HCEC 1CT (cell line): ENCODE data around the gene CAMLG.

Experiments
- DNase-seq: peaks from one replicate; pipeline ENCODE4 v3.0.0-alpha.2; 2017

The CAMLG gene

GRCh38 chr5:134784241-134784920, 46.0 kb downstream of the CAMLG start:
- no peak for DNase-seq

- no peak for DNase-seq
Observed at GRCh38 chr5:134784946-134785620, 46.7 kb downstream of the CAMLG start.

DNA sequence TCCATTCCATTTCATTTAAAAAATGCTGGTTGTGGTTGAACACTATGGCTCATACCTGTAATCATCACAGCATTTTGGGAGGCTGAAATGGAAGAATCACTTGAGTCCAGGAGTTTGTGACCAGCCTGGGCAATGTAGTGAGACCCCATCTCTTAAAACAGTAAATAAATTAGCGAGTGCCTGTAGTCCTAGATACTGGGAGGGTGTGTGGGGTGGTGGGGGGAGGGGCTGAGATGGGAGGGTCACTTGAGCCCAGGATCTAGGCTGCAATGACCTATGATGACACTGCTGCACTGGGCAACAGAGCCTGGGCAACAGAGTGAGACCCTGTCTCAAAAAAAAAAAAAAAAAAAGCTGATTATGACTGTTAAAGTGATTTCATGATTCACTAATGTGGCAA, 49.3 kb downstream of the CAMLG start:
- DNase-seq, result no peak

GRCh38 chr5:134791580-134791979, 53.2 kb downstream of the CAMLG start:
- DNase-seq, result no peak

DNA sequence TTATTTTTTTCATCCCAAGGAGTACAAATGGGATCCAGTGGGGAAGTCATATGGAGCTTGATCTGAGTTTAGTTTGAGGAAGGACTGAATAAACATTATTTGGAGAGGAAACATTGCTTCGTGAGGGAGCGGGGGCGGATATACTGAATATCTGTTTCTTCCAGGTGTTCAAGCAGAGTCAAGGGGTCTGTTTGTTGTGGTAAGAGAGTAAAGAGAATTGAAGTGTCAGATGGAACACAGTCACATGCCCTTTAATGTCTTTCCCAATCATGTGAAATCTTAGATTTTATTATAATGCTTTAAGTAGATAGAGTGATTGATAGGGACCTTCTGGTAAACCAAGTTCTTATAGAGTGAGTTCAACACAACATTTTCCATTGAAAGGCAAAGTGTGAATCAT, 53.9 kb downstream of the CAMLG start:
- no peak for DNase-seq

GRCh38 chr5:134793111-134793510, 54.8 kb downstream of the CAMLG start:
- DNase-seq, result no peak

- no peak for DNase-seq
Observed at GRCh38 chr5:134794082-134794481, 55.7 kb downstream of the CAMLG start.

DNA sequence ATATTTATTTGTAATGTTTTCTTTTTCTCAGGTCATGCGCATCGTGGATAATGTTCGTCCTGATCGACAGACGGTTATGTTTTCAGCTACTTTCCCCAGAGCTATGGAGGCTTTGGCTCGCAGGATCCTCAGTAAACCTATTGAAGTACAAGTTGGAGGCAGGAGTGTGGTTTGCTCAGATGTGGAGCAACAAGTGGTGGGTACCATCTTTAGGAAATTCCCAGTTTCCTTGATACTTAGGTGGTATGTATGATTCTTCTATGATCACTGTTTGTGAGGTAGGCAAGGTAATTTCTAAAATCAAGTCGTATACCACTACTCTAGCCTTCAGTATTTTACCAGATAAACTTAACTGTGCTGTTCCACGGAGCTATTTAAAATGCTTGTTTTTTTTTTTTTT, 56.5 kb downstream of the CAMLG start:
- DNase-seq, result no peak

DNA sequence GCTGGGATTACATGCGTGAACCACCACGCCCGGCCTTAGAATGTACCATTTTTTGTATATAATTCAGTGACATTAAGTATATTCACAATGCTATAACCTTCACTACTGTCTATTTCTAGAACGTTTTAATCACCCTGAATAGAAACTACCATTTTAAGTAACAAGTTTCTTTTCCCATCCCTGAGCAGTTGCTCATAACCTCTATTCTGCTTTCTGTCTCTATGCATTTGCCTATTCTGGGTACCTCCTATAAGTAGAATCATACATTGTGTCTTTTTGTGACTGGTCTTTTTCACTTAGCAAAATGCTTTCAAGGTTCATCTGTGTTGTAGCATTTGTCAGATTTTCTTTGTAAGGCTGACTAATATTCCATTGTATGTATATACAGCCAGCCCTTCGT, 60.1 kb downstream of the CAMLG start:
- DNase-seq, result no peak
